ENCODE measurements around the gene ADAMTSL5.

Gene ADAMTSL5

GRCh38 chr19:1512671-1513498, at the start of gene ADAMTSL5:
TSS of gene ADAMTSL5 (minus strand) at chr19:1513019. CDS start at chr19:1510943, 2,076 bp downstream.
- TF ChIP-seq CTCF (conservative IDR thresholded peaks at IDR 0.05; ENCODE audit: low read depth, low read length), result no peak
- peak; percentile 19 for DNase-seq (ENCODE audit: low read depth)
- H3K4me3 ChIP-seq (ENCODE audit: low read depth, low read length), result peak within 1 kb of the TSS; percentile 43

- no peak for TF ChIP-seq CTCF (conservative IDR thresholded peaks at IDR 0.05; ENCODE audit: low read depth, low read length)
- no peak overlapping the region for H3K4me3 ChIP-seq (ENCODE audit: low read depth, low read length)
- DNase-seq (ENCODE audit: low read depth), result no peak
Observed at GRCh38 chr19:1561236-1561842, 48.5 kb upstream of the ADAMTSL5 start.

- no peak overlapping the region for H3K4me3 ChIP-seq (ENCODE audit: low read depth, low read length)
- no peak for DNase-seq (ENCODE audit: low read depth)
- no peak for TF ChIP-seq CTCF (conservative IDR thresholded peaks at IDR 0.05; ENCODE audit: low read depth, low read length)
Observed at GRCh38 chr19:1560286-1560882, 47.6 kb upstream of the ADAMTSL5 start.

- H3K4me3 ChIP-seq (ENCODE audit: low read depth, low read length), result no peak overlapping the region
- no peak for TF ChIP-seq CTCF (conservative IDR thresholded peaks at IDR 0.05; ENCODE audit: low read depth, low read length)
- no peak for DNase-seq (ENCODE audit: low read depth)
Observed at GRCh38 chr19:1558552-1558951, 45.7 kb upstream of the ADAMTSL5 start.

- no peak overlapping the region for H3K4me3 ChIP-seq (ENCODE audit: low read depth, low read length)
- no peak for DNase-seq (ENCODE audit: low read depth)
- no peak for TF ChIP-seq CTCF (conservative IDR thresholded peaks at IDR 0.05; ENCODE audit: low read depth, low read length)
Observed at GRCh38 chr19:1556390-1557070, 43.7 kb upstream of the ADAMTSL5 start.

GRCh38 chr19:1555487-1556389, 42.9 kb upstream of the ADAMTSL5 start:
- no peak for TF ChIP-seq CTCF (conservative IDR thresholded peaks at IDR 0.05; ENCODE audit: low read depth, low read length)
- DNase-seq (ENCODE audit: low read depth), result no peak
- H3K4me3 ChIP-seq (ENCODE audit: low read depth, low read length), result no peak overlapping the region
